CD4-positive, alpha-beta memory T cell (primary cell): ENCODE results near the gene PRPF6. TPM values are rescaled to one million over a fixed set of nuclear protein-coding genes. Genes with fewer than 3 reads are reported as not detected.

Experiments
- CTCF ChIA-PET: fragments of 350-600 bp; sonication (Branson Sonifier 250); formaldehyde crosslinking; loops from one replicate; lab custom pipeline; 2021; ENCODE audit warnings: inconsistent platforms; ENCODE audit not compliant: partially characterized antibody; lab: Charles Lee
- POLR2A ChIA-PET: fragments of 350-600 bp; sonication (Branson Sonifier 250); formaldehyde crosslinking; loops from one replicate; lab custom pipeline; 2021; ENCODE audit not compliant: partially characterized antibody; lab: Charles Lee
- DNase-seq, 5 donors: peaks; one replicate each; pipeline versions ENCODE4 v3.0.0 to v3.0.0-alpha.2; 2020 to 2022; ENCODE audit warnings: mixed read lengths in 1 of 5
- H3K27ac ChIP-seq: one replicate; pipeline ENCODE4 v1.7.0; 2013; ENCODE audit warnings: low read depth, low read length
- H3K27me3 ChIP-seq: 2 replicates; pipeline ENCODE4 v1.7.0; 2013; ENCODE audit warnings: mild to moderate bottlenecking, low read length, moderate library complexity; ENCODE audit not compliant: insufficient read depth
- H3K36me3 ChIP-seq: 2 replicates; pipeline ENCODE4 v1.7.0; 2013; ENCODE audit warnings: mild to moderate bottlenecking, low read length, moderate library complexity; ENCODE audit not compliant: insufficient read depth
- H3K4me1 ChIP-seq: 2 replicates; pipeline ENCODE4 v1.7.0; 2013; ENCODE audit warnings: mild to moderate bottlenecking, low read length, moderate library complexity; ENCODE audit not compliant: insufficient read depth
- H3K4me3 ChIP-seq, 2 donors: one replicate each; pipeline ENCODE4 v1.7.0; 2013; ENCODE audit warnings: low read length in 2 of 2, mild to moderate bottlenecking in 1 of 2
- H3K9me3 ChIP-seq, 2 donors: one replicate each; pipeline ENCODE4 v1.7.0; 2013; ENCODE audit warnings: low read length in 2 of 2, control low read depth in 1 of 2; ENCODE audit not compliant: control insufficient read depth in 1 of 2
- H3K27ac Mint-ChIP-seq, 7 donors: one replicate each; pipeline ENCODE4 v1.8.0; 2020 to 2021; ENCODE audit warnings: mixed read lengths in 7 of 7, mild to moderate bottlenecking in 6 of 7, inconsistent platforms in 3 of 7, moderate library complexity in 3 of 7
- H3K27me3 Mint-ChIP-seq, 2 donors: one replicate each; pipeline ENCODE4 v1.8.0; 2020 to 2021; ENCODE audit warnings: mixed read lengths in 2 of 2
- H3K36me3 Mint-ChIP-seq, 2 donors: one replicate each; pipeline ENCODE4 v1.8.0; 2020 to 2021; ENCODE audit warnings: mixed read lengths in 2 of 2, inconsistent platforms in 1 of 2, mild to moderate bottlenecking in 1 of 2
- H3K4me1 Mint-ChIP-seq, 4 donors: one replicate each; pipeline ENCODE4 v1.8.0; 2020 to 2021; ENCODE audit warnings: mixed read lengths in 4 of 4, mild to moderate bottlenecking in 1 of 4
- H3K4me3 Mint-ChIP-seq, 8 donors: one replicate each; pipeline ENCODE4 v1.8.0; 2020 to 2021; ENCODE audit warnings: mixed read lengths in 8 of 8, mild to moderate bottlenecking in 7 of 8, moderate library complexity in 6 of 8, inconsistent platforms in 3 of 8
- H3K9me3 Mint-ChIP-seq, 8 donors: one replicate each; pipeline ENCODE4 v1.8.0; 2020 to 2021; ENCODE audit warnings: mixed read lengths in 8 of 8, mild to moderate bottlenecking in 5 of 8, inconsistent platforms in 3 of 8, moderate library complexity in 1 of 8
- intact Hi-C: fragments of 100-400 bp; cut with micrococcal nuclease; formaldehyde crosslinking; loops from one replicate; pipeline ENCODE4 v1.15.1; 2023
- polyA plus RNA-seq, 2 donors: library from polyadenylated mRNA; unstranded; fragments of 300-500 nt; fragmentation: Illumina TruSeq; gene quantifications; one replicate each; pipeline ENCODE4 v1.2.3, GENCODE V29; 2021
- total RNA-seq, 2 experiments: library from RNA; stranded (reverse); gene quantifications; one replicate each; pipeline ENCODE4 v1.2.3, GENCODE V29; 2021

PRPF6 gene
- total and polyA plus RNA-seq, 4 experiments from 2014 or later, result 63.8 to 101 (median 87.5) TPM

GRCh38 chr20:64067005-64067632 lies 86.2 kb downstream of the PRPF6 start:
- peak overlapping the region; percentile 42 to 88 (median 73) for H3K27ac Mint-ChIP-seq

GRCh38 chr20:64067733-64068307 lies 86.9 kb downstream of the PRPF6 start:
- H3K27ac Mint-ChIP-seq, result peak overlapping the region in 3 of 7 donors; percentile 68 to 88 (median 73)
- intact Hi-C loops, result no loop called here

More at GRCh38 chr20:64067005-64067632, 86.2 kb downstream of the PRPF6 start:
- ChIA-PET POLR2A (interaction anchor here (0.6 to 3.6 kb wide), 4 partner anchors 9 to 86 kb away, joined by 3 to 27 read pairs (median 10); partner anchors contain the start of genes OPRL1, PRPF6 and RGS19), CTCF (interaction anchor here (1.6 kb wide), 1 partner anchor 10 kb away, joined by 4 read pairs; no protein-coding TSS in a partner anchor)
- no peaks in the 10 kb centered on the region for H3K27me3 Mint-ChIP-seq
- Histone ChIP-seq H3K36me3 (no peaks in the 10 kb centered on the region), H3K27ac (no peak overlapping the region), H3K4me1 (peaks cover 65% of the 10 kb centered on the region), H3K27me3 (no peaks in the 10 kb centered on the region), H3K9me3 (no peaks in the 10 kb centered on the region), H3K4me3 (no peak overlapping the region)
- intact Hi-C loops, result no loop called here
- H3K36me3 Mint-ChIP-seq, result peaks cover 0 to 1% of the 10 kb centered on the region in 2 donors
- H3K9me3 Mint-ChIP-seq, result peaks cover 0 to 2% (median 0%) of the 10 kb centered on the region in 8 donors
- no peak for DNase-seq
- H3K4me3 Mint-ChIP-seq, result peak overlapping the region in 2 of 8 donors; percentile 22 to 49
- peaks cover 21 to 48% (median 37%) of the 10 kb centered on the region in 4 donors for H3K4me1 Mint-ChIP-seq

DNA sequence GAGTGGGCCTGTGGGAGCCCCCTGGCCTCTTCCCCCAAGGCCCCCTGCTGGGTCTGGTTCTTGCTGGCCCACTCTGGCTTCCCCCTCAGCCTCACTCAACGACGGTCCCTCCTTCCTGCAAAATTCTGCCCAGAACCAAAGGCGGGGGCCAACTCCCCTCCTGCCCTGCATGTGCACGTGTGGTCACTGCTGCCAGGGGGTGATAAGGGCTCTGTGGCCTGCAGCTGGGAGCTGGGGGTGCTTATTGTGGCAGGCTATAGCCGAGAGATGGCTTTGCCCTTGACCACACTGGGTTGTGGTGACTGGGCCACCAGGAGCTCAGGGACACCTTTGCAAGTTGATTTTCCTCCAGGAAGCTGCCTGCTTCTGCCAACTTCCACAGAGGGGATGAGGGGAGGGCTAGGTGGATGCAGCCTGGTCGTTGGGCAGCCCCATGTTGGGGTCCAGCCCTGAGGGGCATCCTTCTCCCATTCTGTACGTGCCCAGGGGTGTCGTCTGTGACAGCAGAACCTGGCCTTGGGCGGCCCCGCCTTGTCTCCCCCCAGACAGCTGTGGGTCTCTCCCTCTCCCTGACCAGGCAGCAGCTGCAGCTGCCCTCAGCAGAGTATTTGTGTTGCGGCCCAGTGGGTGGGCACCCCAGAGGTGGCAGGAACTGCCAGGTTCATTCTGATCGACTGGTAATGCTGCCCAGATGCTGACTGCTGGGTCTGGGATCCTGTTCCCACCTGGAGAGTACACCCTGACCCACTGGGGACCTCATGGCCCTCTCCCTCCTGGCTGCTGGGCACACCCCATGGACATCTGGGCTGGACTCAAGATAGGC lies 87.7 kb downstream of the PRPF6 start:
- H3K36me3 Mint-ChIP-seq, result peaks cover 0 to 9% of the 10 kb centered on the region in 2 donors
- no peaks in the 10 kb centered on the region for H3K9me3 ChIP-seq
- peaks cover 20 to 47% (median 37%) of the 10 kb centered on the region in 4 donors for H3K4me1 Mint-ChIP-seq
- DNase-seq, result no peak
- H3K27me3 Mint-ChIP-seq, result no peaks in the 10 kb centered on the region
- peaks cover 9% of the 10 kb centered on the region for H3K36me3 ChIP-seq
- H3K4me1 ChIP-seq, result peaks cover 54% of the 10 kb centered on the region
- no peak overlapping the region for H3K4me3 Mint-ChIP-seq
- ChIA-PET POLR2A (interaction anchor here (1.4 to 1.9 kb wide), 2 partner anchors 10 to 15 kb away, joined by 7 to 12 read pairs; partner anchors contain the start of genes LKAAEAR1, OPRL1 and RGS19), CTCF (interaction anchor here (1.4 kb wide), 1 partner anchor 14 kb away, joined by 3 read pairs; no protein-coding TSS in a partner anchor)
- no peaks in the 10 kb centered on the region for H3K27me3 ChIP-seq
- no peak overlapping the region for H3K27ac ChIP-seq
- peaks cover 0 to 2% (median 0%) of the 10 kb centered on the region in 8 donors for H3K9me3 Mint-ChIP-seq
- intact Hi-C loops, result no loop called here
- peak overlapping the region in 1 of 7 donors; percentile 65 for H3K27ac Mint-ChIP-seq
- no peak overlapping the region for H3K4me3 ChIP-seq

More at GRCh38 chr20:64067733-64068307, 86.9 kb downstream of the PRPF6 start:
- no peak for DNase-seq
- H3K4me1 Mint-ChIP-seq, result peaks cover 21 to 48% (median 37%) of the 10 kb centered on the region in 4 donors
- Histone ChIP-seq H3K4me1 (peaks cover 58% of the 10 kb centered on the region), H3K36me3 (peaks cover 2% of the 10 kb centered on the region), H3K4me3 (no peak overlapping the region), H3K9me3 (no peaks in the 10 kb centered on the region), H3K27me3 (no peaks in the 10 kb centered on the region), H3K27ac (no peak overlapping the region)
- H3K4me3 Mint-ChIP-seq, result peak overlapping the region in 1 of 8 donors; percentile 49
- peaks cover 0 to 2% (median 0%) of the 10 kb centered on the region in 8 donors for H3K9me3 Mint-ChIP-seq
- peaks cover 0 to 4% of the 10 kb centered on the region in 2 donors for H3K36me3 Mint-ChIP-seq
- CTCF ChIA-PET, result no interaction called here
- POLR2A ChIA-PET, result interaction anchor here (1.4 to 1.9 kb wide), 3 partner anchors 11 to 87 kb away, joined by 5 to 12 read pairs (median 7); partner anchors contain the start of genes LKAAEAR1, OPRL1, PRPF6 and RGS19
- H3K27me3 Mint-ChIP-seq, result no peaks in the 10 kb centered on the region

GRCh38 chr20:64069209-64069613 lies 88.3 kb downstream of the PRPF6 start:
- no peaks in the 10 kb centered on the region for H3K9me3 Mint-ChIP-seq
- no peak overlapping the region for H3K27ac ChIP-seq
- H3K4me3 Mint-ChIP-seq, result no peak overlapping the region
- no peak for DNase-seq
- H3K4me1 ChIP-seq, result peaks cover 48% of the 10 kb centered on the region
- H3K36me3 ChIP-seq, result peaks cover 15% of the 10 kb centered on the region
- no peaks in the 10 kb centered on the region for H3K9me3 ChIP-seq
- intact Hi-C loops, result no loop called here
- peaks cover 16 to 41% (median 31%) of the 10 kb centered on the region in 4 donors for H3K4me1 Mint-ChIP-seq
- no peak overlapping the region for H3K4me3 ChIP-seq
- H3K27ac Mint-ChIP-seq, result no peak overlapping the region
- peaks cover 0 to 11% of the 10 kb centered on the region in 2 donors for H3K36me3 Mint-ChIP-seq
- H3K27me3 Mint-ChIP-seq, result no peaks in the 10 kb centered on the region
- CTCF ChIA-PET, result interaction anchor here (1.4 to 1.8 kb wide), 2 partner anchors 9 to 13 kb away, joined by 3 to 7 read pairs; partner anchors contain the start of gene RGS19
- POLR2A ChIA-PET, result interaction anchor here (0.6 to 1.9 kb wide), 3 partner anchors 9 to 148 kb away, joined by 3 to 12 read pairs (median 7); partner anchors contain the start of genes LKAAEAR1, OPRL1 and RGS19
- no peaks in the 10 kb centered on the region for H3K27me3 ChIP-seq

GRCh38 chr20:64069614-64070243 lies 88.8 kb downstream of the PRPF6 start:
- intact Hi-C loops, result no loop called here
- Histone ChIP-seq H3K27me3 (no peaks in the 10 kb centered on the region), H3K9me3 (no peaks in the 10 kb centered on the region), H3K4me1 (peaks cover 44% of the 10 kb centered on the region), H3K4me3 (no peak overlapping the region), H3K36me3 (peaks cover 16% of the 10 kb centered on the region), H3K27ac (no peak overlapping the region)
- H3K4me1 Mint-ChIP-seq, result peaks cover 16 to 40% (median 27%) of the 10 kb centered on the region in 4 donors
- CTCF ChIA-PET, result interaction anchor here (0.6 to 1.8 kb wide), 3 partner anchors 9 to 73 kb away, joined by 3 to 7 read pairs (median 3); partner anchors contain the start of gene RGS19
- no peak overlapping the region for H3K27ac Mint-ChIP-seq
- H3K4me3 Mint-ChIP-seq, result no peak overlapping the region
- H3K9me3 Mint-ChIP-seq, result no peaks in the 10 kb centered on the region
- DNase-seq, result no peak
- POLR2A ChIA-PET, result interaction anchor here (0.6 to 1.9 kb wide), 3 partner anchors 10 to 149 kb away, joined by 3 to 7 read pairs (median 3); partner anchors contain the start of genes LKAAEAR1, OPRL1 and RGS19
- H3K27me3 Mint-ChIP-seq, result no peaks in the 10 kb centered on the region
- H3K36me3 Mint-ChIP-seq, result peaks cover 0 to 15% of the 10 kb centered on the region in 2 donors

GRCh38 chr20:64070244-64070993 lies 89.5 kb downstream of the PRPF6 start:
- peaks cover 22% of the 10 kb centered on the region for H3K36me3 ChIP-seq
- no peak for DNase-seq
- no peaks in the 10 kb centered on the region for H3K9me3 Mint-ChIP-seq
- ChIA-PET CTCF (interaction anchor here (0.6 to 1.8 kb wide), 5 partner anchors 8 to 573 kb away, joined by 3 to 7 read pairs (median 3); partner anchors contain the start of gene RGS19), POLR2A (interaction anchor here (1.1 kb wide), 1 partner anchor 9 kb away, joined by 3 read pairs; the partner anchor contains the start of genes OPRL1 and RGS19)
- H3K4me3 ChIP-seq, result no peak overlapping the region
- H3K9me3 ChIP-seq, result no peaks in the 10 kb centered on the region
- no peak overlapping the region for H3K4me3 Mint-ChIP-seq
- no peak overlapping the region for H3K27ac ChIP-seq
- no peaks in the 10 kb centered on the region for H3K27me3 ChIP-seq
- H3K4me1 ChIP-seq, result peaks cover 41% of the 10 kb centered on the region
- H3K27ac Mint-ChIP-seq, result no peak overlapping the region
- H3K27me3 Mint-ChIP-seq, result no peaks in the 10 kb centered on the region
- peaks cover 13 to 34% (median 24%) of the 10 kb centered on the region in 4 donors for H3K4me1 Mint-ChIP-seq
- intact Hi-C loops, result no loop called here
- peaks cover 0 to 19% of the 10 kb centered on the region in 2 donors for H3K36me3 Mint-ChIP-seq
